ENCODE measurements around the gene LRP3.
"Not testable (repeated sequence)": the region's sequence is repeated elsewhere in the genome, so short reads cannot be mapped to it uniquely, and the experiment has no call there.

LRP3 gene

DNA sequence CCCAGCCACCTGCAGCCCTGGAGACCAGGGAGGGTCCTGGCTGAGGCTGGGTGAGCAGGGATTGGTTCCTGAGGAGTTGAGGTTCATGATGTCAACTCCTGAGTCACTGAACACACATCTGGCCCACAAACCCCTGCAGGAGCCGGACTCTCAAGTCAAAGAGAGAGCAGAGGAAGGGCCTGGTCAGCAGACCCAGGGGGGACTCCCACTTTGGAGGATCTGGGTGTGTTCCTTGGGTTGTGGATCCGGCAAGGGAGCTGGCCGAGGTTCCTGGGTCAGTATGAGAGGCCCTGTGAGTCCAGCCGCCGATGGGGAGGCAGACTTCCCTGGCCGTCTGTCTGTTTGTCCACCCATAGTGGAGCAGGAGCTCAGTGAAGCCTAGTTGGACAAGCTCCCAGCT, 27.5 kb downstream of the LRP3 start:
- H3K9me2 ChIP-seq (ENCODE audit: low read depth, low read length), result no peaks in the 10 kb centered on the region
- no peaks in the 10 kb centered on the region for H3K79me2 ChIP-seq (ENCODE audit: insufficient read depth, low read length)
- H3K36me3 ChIP-seq (ENCODE audit: insufficient read depth, low read length), result no peaks in the 10 kb centered on the region
- no peak overlapping the region for H3K4me2 ChIP-seq (ENCODE audit: low read length)
- no peak overlapping the region for H3K27ac ChIP-seq (ENCODE audit: low read depth, low read length, poor library complexity, severe bottlenecking)
- no peak overlapping the region for H2AFZ ChIP-seq (ENCODE audit: low read length)
- no peaks in the 10 kb centered on the region for H3F3A ChIP-seq (ENCODE audit: insufficient read depth, low read length)
- H3K9me3 ChIP-seq (ENCODE audit: low read length), result no peaks in the 10 kb centered on the region
- 0 out of 2 replicates have a peak, but pooled peaks cover 4% of the 10 kb centered on the region for H3K27me3 ChIP-seq (ENCODE audit: insufficient read depth, low read length)
- H3K4me1 ChIP-seq (ENCODE audit: insufficient read depth, low read length, severe bottlenecking), result no peaks in the 10 kb centered on the region
- H3K9ac ChIP-seq (ENCODE audit: low read length), result no peak overlapping the region
- no peak for TF ChIP-seq EZH2 (IDR thresholded peaks at IDR 0.05; ENCODE audit: borderline replicate concordance, low read length)
- TF ChIP-seq, protein P1, sequence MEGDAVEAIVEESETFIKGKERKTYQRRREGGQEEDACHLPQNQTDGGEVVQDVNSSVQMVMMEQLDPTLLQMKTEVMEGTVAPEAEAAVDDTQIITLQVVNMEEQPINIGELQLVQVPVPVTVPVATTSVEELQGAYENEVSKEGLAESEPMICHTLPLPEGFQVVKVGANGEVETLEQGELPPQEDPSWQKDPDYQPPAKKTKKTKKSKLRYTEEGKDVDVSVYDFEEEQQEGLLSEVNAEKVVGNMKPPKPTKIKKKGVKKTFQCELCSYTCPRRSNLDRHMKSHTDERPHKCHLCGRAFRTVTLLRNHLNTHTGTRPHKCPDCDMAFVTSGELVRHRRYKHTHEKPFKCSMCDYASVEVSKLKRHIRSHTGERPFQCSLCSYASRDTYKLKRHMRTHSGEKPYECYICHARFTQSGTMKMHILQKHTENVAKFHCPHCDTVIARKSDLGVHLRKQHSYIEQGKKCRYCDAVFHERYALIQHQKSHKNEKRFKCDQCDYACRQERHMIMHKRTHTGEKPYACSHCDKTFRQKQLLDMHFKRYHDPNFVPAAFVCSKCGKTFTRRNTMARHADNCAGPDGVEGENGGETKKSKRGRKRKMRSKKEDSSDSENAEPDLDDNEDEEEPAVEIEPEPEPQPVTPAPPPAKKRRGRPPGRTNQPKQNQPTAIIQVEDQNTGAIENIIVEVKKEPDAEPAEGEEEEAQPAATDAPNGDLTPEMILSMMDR (IDR thresholded peaks at IDR 0.05; ENCODE audit: low read length), result no peak
- no peak overlapping the region for H3K4me3 ChIP-seq (ENCODE audit: low read depth, low read length, poor library complexity, severe bottlenecking)
- no peaks in the 10 kb centered on the region for H4K20me1 ChIP-seq (ENCODE audit: insufficient read depth, low read length)

DNA sequence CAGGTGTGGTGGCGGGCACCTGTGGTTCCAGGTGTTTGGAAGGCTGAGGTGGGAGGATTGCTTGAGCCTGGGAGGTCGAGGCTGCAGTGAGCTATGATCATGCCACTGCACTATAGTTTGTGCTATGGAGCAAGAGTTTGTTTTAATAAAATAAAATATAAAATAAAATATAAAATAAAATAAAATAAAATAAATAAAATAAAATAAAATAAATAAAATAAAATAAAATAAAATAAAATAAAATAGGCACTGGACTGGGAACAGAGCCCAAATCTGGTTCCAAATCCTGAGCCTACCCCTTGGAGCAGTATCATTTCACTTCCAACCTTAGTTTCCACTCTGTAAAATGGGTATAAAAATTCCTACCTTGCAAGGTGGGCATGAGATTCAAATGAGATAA, 28.1 kb downstream of the LRP3 start:
- not testable (repeated sequence) for H2AFZ ChIP-seq (ENCODE audit: low read length); H3K4me1 ChIP-seq (ENCODE audit: insufficient read depth, low read length, severe bottlenecking); H3F3A ChIP-seq (ENCODE audit: insufficient read depth, low read length); H3K9me2 ChIP-seq (ENCODE audit: low read depth, low read length); H4K20me1 ChIP-seq (ENCODE audit: insufficient read depth, low read length); H3K4me3 ChIP-seq (ENCODE audit: low read depth, low read length, poor library complexity, severe bottlenecking); H3K79me2 ChIP-seq (ENCODE audit: insufficient read depth, low read length); H3K4me2 ChIP-seq (ENCODE audit: low read length); H3K9ac ChIP-seq (ENCODE audit: low read length); H3K9me3 ChIP-seq (ENCODE audit: low read length); H3K27me3 ChIP-seq (ENCODE audit: insufficient read depth, low read length); H3K27ac ChIP-seq (ENCODE audit: low read depth, low read length, poor library complexity, severe bottlenecking); H3K36me3 ChIP-seq (ENCODE audit: insufficient read depth, low read length)

DNA sequence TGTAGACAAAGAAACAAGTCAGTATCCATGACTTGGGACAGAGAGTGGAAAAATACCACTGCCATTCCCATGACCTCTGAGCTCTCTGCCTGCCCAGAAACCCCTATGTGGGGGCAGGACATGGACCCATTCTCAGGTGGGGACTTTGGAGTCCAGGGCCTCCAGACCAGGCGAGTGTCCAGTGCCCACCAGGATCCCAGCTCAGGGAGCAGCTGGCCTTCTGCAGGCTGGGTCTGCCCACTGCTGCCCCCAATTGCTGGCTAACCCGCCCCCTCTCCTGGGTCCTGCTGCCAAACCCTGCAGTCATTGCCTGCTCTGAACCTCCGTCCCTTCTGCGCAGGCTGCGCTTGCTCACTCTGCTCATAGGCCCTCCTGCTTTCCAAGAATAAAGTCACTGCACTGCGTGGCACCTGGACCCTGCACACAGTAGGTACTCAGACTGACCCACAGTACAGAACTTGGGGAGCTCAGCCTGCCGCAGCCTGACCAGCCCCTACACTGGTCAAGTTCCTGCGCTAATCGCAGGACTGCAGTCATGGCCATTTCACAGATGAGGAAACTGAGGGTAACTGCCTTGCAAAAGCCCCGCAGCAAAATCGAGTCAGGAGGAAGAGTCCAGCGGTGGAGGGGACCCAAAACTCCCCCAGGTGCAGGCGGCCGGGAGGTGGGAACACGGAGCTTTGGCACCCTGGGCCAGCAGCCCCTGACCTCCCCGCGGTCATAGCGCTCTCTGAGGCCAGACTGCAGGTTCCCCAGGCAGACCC, 30.7 kb downstream of the LRP3 start:
- no peak overlapping the region for H3K27ac ChIP-seq (ENCODE audit: low read depth, low read length, poor library complexity, severe bottlenecking)
- no peak overlapping the region for H3K4me2 ChIP-seq (ENCODE audit: low read length)
- H3K9ac ChIP-seq (ENCODE audit: low read length), result no peak overlapping the region
- peaks cover 8% of the 10 kb centered on the region; the same call in 1 of the 2 replicates for H3K9me3 ChIP-seq (ENCODE audit: low read length)
- TF ChIP-seq, protein P1 (IDR thresholded peaks at IDR 0.05; ENCODE audit: low read length), result no peak
- TF ChIP-seq EZH2 (IDR thresholded peaks at IDR 0.05; ENCODE audit: borderline replicate concordance, low read length), result no peak
- no peaks in the 10 kb centered on the region for H3K79me2 ChIP-seq (ENCODE audit: insufficient read depth, low read length)
- H3K4me1 ChIP-seq (ENCODE audit: insufficient read depth, low read length, severe bottlenecking), result no peaks in the 10 kb centered on the region
- no peaks in the 10 kb centered on the region for H3K27me3 ChIP-seq (ENCODE audit: insufficient read depth, low read length)
- no peaks in the 10 kb centered on the region for H4K20me1 ChIP-seq (ENCODE audit: insufficient read depth, low read length)
- no peaks in the 10 kb centered on the region for H3F3A ChIP-seq (ENCODE audit: insufficient read depth, low read length)
- H2AFZ ChIP-seq (ENCODE audit: low read length), result no peak overlapping the region
- no peaks in the 10 kb centered on the region for H3K36me3 ChIP-seq (ENCODE audit: insufficient read depth, low read length)
- H3K4me3 ChIP-seq (ENCODE audit: low read depth, low read length, poor library complexity, severe bottlenecking), result no peak overlapping the region
- no peaks in the 10 kb centered on the region for H3K9me2 ChIP-seq (ENCODE audit: low read depth, low read length)

DNA sequence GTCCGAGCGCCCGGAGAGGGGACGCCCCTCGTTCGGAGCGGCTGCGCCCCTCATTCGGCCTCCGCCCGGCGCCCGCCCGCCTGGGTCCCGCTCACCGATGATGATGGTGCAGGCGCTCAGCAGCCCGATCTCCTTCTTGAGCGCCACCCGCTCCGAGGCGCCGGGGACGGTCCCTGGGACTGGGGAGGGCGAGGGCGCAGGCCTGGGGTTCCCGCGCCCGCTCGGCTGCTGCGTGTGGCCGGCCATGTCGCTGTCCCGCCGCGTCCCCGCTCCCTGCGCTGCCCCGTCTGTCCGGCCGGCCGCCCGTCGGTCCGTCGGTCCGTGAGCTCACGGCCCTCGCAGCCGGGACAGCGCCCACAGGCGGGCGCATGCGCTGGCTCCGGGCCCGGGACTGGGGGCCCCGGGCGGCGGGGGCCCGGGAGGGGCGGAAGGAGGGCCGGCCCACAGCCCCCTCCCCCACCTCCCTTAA, 31.4 kb downstream of the LRP3 start, which contains the start of gene SLC7A10:
TSS of gene SLC7A10 (minus strand) at position 393 of the 469 bp plus-strand sequence. CDS start at position 246, 147 bp downstream.
- Histone ChIP-seq H3F3A (ENCODE audit: insufficient read depth, low read length) (no peaks in the 10 kb centered on the region), H4K20me1 (ENCODE audit: insufficient read depth, low read length) (no peaks in the 10 kb centered on the region), H3K79me2 (ENCODE audit: insufficient read depth, low read length) (no peaks in the 10 kb centered on the region), H3K27ac (ENCODE audit: low read depth, low read length, poor library complexity, severe bottlenecking) (no peak within 1 kb of the TSS), H3K4me2 (ENCODE audit: low read length) (no peak within 1 kb of the TSS), H3K4me1 (ENCODE audit: insufficient read depth, low read length, severe bottlenecking) (no peaks in the 10 kb centered on the region), H3K27me3 (ENCODE audit: insufficient read depth, low read length) (no peaks in the 10 kb centered on the region), H3K4me3 (ENCODE audit: low read depth, low read length, poor library complexity, severe bottlenecking) (no peak within 1 kb of the TSS), H3K9me2 (ENCODE audit: low read depth, low read length) (no peaks in the 10 kb centered on the region), H2AFZ (ENCODE audit: low read length) (no peak within 1 kb of the TSS), H3K36me3 (ENCODE audit: insufficient read depth, low read length) (no peaks in the 10 kb centered on the region), H3K9ac (ENCODE audit: low read length) (no peak within 1 kb of the TSS), H3K9me3 (ENCODE audit: low read length) (peaks cover 8% of the 10 kb centered on the region; the same call in 1 of the 2 replicates)
- TF ChIP-seq, protein P1 (IDR thresholded peaks at IDR 0.05; ENCODE audit: low read length), result no peak
- no peak for TF ChIP-seq EZH2 (IDR thresholded peaks at IDR 0.05; ENCODE audit: borderline replicate concordance, low read length)
